B cell (primary cell): ENCODE data around the gene TMEM273. TPM values are rescaled to one million over a fixed set of nuclear protein-coding genes. Genes with fewer than 3 reads are reported as not detected.

ENCODE experiments used
- ATAC-seq: fragments of 200-7000 bp; cut with Tn5 transposase; one replicate; pipeline ENCODE4 v1.10.0; 2021; ENCODE audit warnings: low read depth, mild to moderate bottlenecking, moderate number of reproducible peaks, moderate library complexity
- CTCF ChIA-PET: fragments of 350-600 bp; sonication (Branson Sonifier 250); formaldehyde crosslinking; loops from one replicate; lab custom pipeline; 2021; ENCODE audit warnings: antibody characterized with exemption, inconsistent platforms; lab: Charles Lee
- POLR2A ChIA-PET: fragments of 350-600 bp; sonication (Branson Sonifier 250); formaldehyde crosslinking; loops from one replicate; lab custom pipeline; 2021; ENCODE audit warnings: antibody characterized with exemption; lab: Charles Lee
- DNase-seq: peaks from one replicate; pipeline ENCODE4 v3.0.0; 2013
- H2AFZ ChIP-seq: 2 replicates; pipeline ENCODE4 v1.6.1; 2012; ENCODE audit warnings: mild to moderate bottlenecking, low read depth, low read length; ENCODE audit not compliant: insufficient read depth, poor library complexity, severe bottlenecking
- H3K27ac ChIP-seq, 2 donors: 1 replicate in 1 of 2; 2 replicates in 1 of 2; pipeline ENCODE4 v1.5.1; 2012 to 2013; ENCODE audit warnings: low read length in 2 of 2, mild to moderate bottlenecking in 2 of 2, moderate library complexity in 1 of 2
- H3K27me3 ChIP-seq, 4 experiments: fragments of 200-600 bp in 1 of 4; sonication (generic) in 1 of 4; replicated peaks in 1 of 4; 1 replicate in 2 of 4; 2 replicates in 2 of 4; pipeline versions ENCODE4 v1.6.1 to v1.7.0; 2013 to 2016; ENCODE audit warnings: low read length in 3 of 4, mild to moderate bottlenecking in 2 of 4, mixed read lengths in 1 of 4, moderate library complexity in 1 of 4; ENCODE audit not compliant: insufficient read depth in 4 of 4, control insufficient read depth in 3 of 4; ENCODE audit errors: control extremely low read depth in 1 of 4
- H3K36me3 ChIP-seq, 2 experiments: replicated peaks in 1 of 2; 1 replicate in 1 of 2; 2 replicates in 1 of 2; pipeline versions ENCODE4 v1.6.1 to v1.7.1; 2013; ENCODE audit warnings: low read length in 1 of 2; ENCODE audit not compliant: insufficient read depth in 2 of 2, control insufficient read depth in 1 of 2; ENCODE audit errors: control extremely low read depth in 1 of 2, extremely low read depth in 1 of 2
- H3K4me1 ChIP-seq, 2 donors: fragments of 200-600 bp in 1 of 2; sonication (generic) in 1 of 2; 1 replicate in 1 of 2; 2 replicates in 1 of 2; pipeline versions ENCODE4 v1.5.1 to v1.6.1; 2013 to 2017; ENCODE audit warnings: low read length in 2 of 2; ENCODE audit not compliant: control insufficient read depth in 2 of 2, insufficient read depth in 2 of 2
- H3K4me2 ChIP-seq: replicated peaks from 2 replicates; pipeline ENCODE3; 2012; ENCODE audit warnings: mild to moderate bottlenecking, low read depth, low read length; ENCODE audit not compliant: poor library complexity, severe bottlenecking
- H3K4me3 ChIP-seq, 5 experiments: fragments of 200-600 bp in 1 of 5; sonication (generic) in 1 of 5; 1 replicate in 3 of 5; 2 replicates in 2 of 5; pipeline versions ENCODE4 v1.5.1 to v1.7.0; 2011 to 2016; ENCODE audit warnings: low read length in 4 of 5, mild to moderate bottlenecking in 4 of 5, low read depth in 2 of 5, control low read depth in 1 of 5, moderate library complexity in 1 of 5; ENCODE audit not compliant: insufficient read depth in 1 of 5; ENCODE audit errors: control extremely low read depth in 1 of 5, extremely low read depth in 1 of 5
- H3K79me2 ChIP-seq: fragments of 200-600 bp; sonication (generic); one replicate; pipeline ENCODE4 v1.6.0; 2016; ENCODE audit warnings: low read length; ENCODE audit not compliant: control insufficient read depth, insufficient read depth
- H3K9ac ChIP-seq: fragments of 200-600 bp; sonication (generic); 2 replicates; pipeline ENCODE4 v1.6.1; 2017; ENCODE audit warnings: mild to moderate bottlenecking, low read length, moderate library complexity
- H3K9me3 ChIP-seq, 3 donors: one replicate each; pipeline versions ENCODE4 v1.6.1 to v1.7.1; 2013; ENCODE audit warnings: low read length in 2 of 3; ENCODE audit not compliant: control insufficient read depth in 2 of 3, insufficient read depth in 1 of 3; ENCODE audit errors: control extremely low read depth in 1 of 3
- H4K20me1 ChIP-seq: 2 replicates; pipeline ENCODE4 v1.6.0; 2012; ENCODE audit warnings: mild to moderate bottlenecking, low read length; ENCODE audit not compliant: insufficient read depth, control insufficient read depth, poor library complexity, severe bottlenecking
- H3K27ac Mint-ChIP-seq: one replicate; pipeline ENCODE4 v1.8.0; 2021; ENCODE audit warnings: mixed read lengths
- H3K27me3 Mint-ChIP-seq: one replicate; pipeline ENCODE4 v1.8.0; 2021; ENCODE audit warnings: mixed read lengths
- H3K4me1 Mint-ChIP-seq: one replicate; pipeline ENCODE4 v1.8.0; 2021; ENCODE audit warnings: mixed read lengths
- H3K4me3 Mint-ChIP-seq: one replicate; pipeline ENCODE4 v1.8.0; 2021; ENCODE audit warnings: mixed read lengths
- H3K9me3 Mint-ChIP-seq: one replicate; pipeline ENCODE4 v1.8.0; 2022; ENCODE audit warnings: mixed read lengths; ENCODE audit not compliant: insufficient read depth
- EZH2 ChIP-seq: IDR thresholded peaks from 2 replicates; pipeline ENCODE4 v1.6.1; 2012; ENCODE audit warnings: borderline replicate concordance, low read depth, mild to moderate bottlenecking, moderate library complexity, low read length; ENCODE audit not compliant: insufficient read depth, poor library complexity, severe bottlenecking
- WGBS: methylation state at CpG from one replicate; pipeline ENCODE4 v1.1.5; 2013; ENCODE audit warnings: missing lambda C conversion rate; ENCODE audit not compliant: insufficient coverage; 5-methylcytosine and 5-hydroxymethylcytosine counted together
- intact Hi-C: fragments of 100-400 bp; cut with micrococcal nuclease; formaldehyde crosslinking; loops from one replicate; pipeline ENCODE4 v1.10.0; 2022
- polyA plus RNA-seq: library from polyadenylated mRNA; depleted of rRNA; stranded (reverse); fragments of >200 nt; gene quantifications from 2 replicates; pipeline ENCODE4 v1.2.3, GENCODE V29; 2012
- total RNA-seq, 2 donors: library from RNA; stranded (reverse); fragments of 120-200 nt in 1 of 2; gene quantifications; 1 replicate in 1 of 2; 2 replicates in 1 of 2; pipeline versions ENCODE4 v1.2.3 to v1.2.4, GENCODE V29; 2013 to 2022
- TF ChIP-seq, protein P1 (sequence below): fragments of 200-600 bp; IDR thresholded peaks from one replicate; pipeline ENCODE4 v1.8.0; 2022; ENCODE audit warnings: antibody characterized with exemption, mild to moderate bottlenecking

The TMEM273 gene
- total and polyA plus RNA-seq, 2 donors (not counting 1 experiment from before 2014, with no cell fraction given): 36.0 to 36.4 TPM

DNA sequence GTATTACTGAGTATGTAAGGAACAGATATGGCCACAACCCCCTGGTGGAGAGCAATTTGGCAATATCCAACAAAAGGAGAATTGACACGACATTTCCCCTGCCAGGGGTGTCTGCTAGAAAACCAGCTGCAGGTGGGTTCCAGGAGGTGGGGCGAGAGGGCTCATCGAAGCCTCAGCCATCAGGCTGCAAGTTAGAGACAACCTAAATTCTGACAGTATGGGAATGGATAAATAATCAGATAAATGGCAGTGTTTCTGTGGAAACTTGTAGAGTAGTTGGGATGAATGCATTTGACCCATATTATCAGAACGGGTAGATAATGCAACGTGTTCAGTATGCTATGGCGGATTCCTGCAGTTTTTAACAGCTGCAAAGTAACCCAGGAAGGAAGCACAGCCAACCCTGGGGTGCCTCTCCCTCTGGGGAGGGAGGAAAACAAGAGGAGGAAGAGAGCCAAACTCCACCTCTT lies 3.5 kb downstream of the TMEM273 start:
- Mint-ChIP-seq H3K27ac (peak overlapping the region; percentile 72), H3K4me1 (peaks cover 85% of the 10 kb centered on the region), H3K27me3 (no peaks in the 10 kb centered on the region), H3K9me3 (no peaks in the 10 kb centered on the region), H3K4me3 (peak overlapping the region; percentile 13)
- no peak overlapping the region for H3K9ac ChIP-seq
- peaks cover 65 to 66% of the 10 kb centered on the region in 2 donors for H3K4me1 ChIP-seq
- H3K27me3 ChIP-seq: no peaks in the 10 kb centered on the region
- H3K4me3 ChIP-seq: no peak overlapping the region
- H3K27ac ChIP-seq: peak overlapping the region; percentile 14 to 36
- intact Hi-C loops: loop anchor here (5.0 to 10.0 kb wide), 2 partner anchors 73 to 880 kb away; partner anchors contain the start of gene MAPK8
- H3K79me2 ChIP-seq: no peaks in the 10 kb centered on the region
- no peaks in the 10 kb centered on the region for H3K9me3 ChIP-seq
- peaks cover 0 to 3% of the 10 kb centered on the region in 2 experiments for H3K36me3 ChIP-seq
- DNase-seq (no peak), ATAC-seq (no peak)
- WGBS: 48% methylated on average over 6 of the region's 6 CpGs
- ChIA-PET CTCF (no interaction called here), POLR2A (no interaction called here)
- TF ChIP-seq, protein P1, sequence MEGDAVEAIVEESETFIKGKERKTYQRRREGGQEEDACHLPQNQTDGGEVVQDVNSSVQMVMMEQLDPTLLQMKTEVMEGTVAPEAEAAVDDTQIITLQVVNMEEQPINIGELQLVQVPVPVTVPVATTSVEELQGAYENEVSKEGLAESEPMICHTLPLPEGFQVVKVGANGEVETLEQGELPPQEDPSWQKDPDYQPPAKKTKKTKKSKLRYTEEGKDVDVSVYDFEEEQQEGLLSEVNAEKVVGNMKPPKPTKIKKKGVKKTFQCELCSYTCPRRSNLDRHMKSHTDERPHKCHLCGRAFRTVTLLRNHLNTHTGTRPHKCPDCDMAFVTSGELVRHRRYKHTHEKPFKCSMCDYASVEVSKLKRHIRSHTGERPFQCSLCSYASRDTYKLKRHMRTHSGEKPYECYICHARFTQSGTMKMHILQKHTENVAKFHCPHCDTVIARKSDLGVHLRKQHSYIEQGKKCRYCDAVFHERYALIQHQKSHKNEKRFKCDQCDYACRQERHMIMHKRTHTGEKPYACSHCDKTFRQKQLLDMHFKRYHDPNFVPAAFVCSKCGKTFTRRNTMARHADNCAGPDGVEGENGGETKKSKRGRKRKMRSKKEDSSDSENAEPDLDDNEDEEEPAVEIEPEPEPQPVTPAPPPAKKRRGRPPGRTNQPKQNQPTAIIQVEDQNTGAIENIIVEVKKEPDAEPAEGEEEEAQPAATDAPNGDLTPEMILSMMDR: no peak
- no peak overlapping the region for H3K4me2 ChIP-seq
- H4K20me1 ChIP-seq: no peaks in the 10 kb centered on the region
- no peak overlapping the region for H2AFZ ChIP-seq

DNA sequence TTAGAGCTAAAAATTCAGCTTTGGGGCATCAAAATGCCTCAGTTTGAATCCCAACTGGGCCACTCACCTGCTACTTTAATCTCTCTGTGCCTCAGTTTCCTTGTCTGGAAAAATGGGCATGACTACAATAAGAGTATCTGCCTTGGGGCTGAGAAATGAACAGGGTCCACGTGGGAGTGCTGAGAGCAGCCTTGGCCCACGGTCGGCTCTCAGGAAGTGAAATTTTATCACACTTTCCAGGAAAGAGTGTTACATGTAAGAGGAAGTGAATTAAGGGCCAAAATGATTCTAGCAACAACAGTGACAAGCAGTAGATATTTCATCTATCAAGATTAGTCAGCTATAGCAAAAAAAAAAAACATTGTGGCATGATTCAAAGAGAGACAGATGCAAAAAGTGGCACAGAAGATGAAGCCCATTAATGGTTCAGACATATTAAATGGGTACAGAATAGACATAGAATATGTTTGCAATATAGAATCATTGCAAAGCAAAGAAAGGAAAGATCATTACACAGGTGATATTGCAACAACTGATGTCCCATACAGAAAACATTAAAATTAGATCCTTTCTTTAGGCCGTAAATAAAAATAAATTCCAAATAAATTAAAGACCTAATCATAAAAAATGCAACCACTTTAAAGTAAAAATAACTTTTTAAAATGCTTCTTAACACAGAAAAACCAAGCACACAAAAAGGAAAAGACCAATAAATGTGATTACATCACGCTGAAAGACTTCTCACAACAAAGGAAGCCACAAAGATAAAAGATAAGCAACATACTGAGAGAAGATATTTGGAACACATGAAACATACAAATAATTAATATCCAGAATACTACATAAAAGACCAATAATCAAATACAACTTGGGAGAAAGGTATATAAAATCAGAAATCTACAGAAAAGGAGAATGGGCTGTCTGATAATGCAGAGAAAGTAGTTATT lies 4.3 kb downstream of the TMEM273 start:
- 0% methylated on average over 1 of the region's 5 CpGs for WGBS
- H3K27me3 ChIP-seq: no peaks in the 10 kb centered on the region
- no peak overlapping the region for H2AFZ ChIP-seq
- Mint-ChIP-seq H3K9me3 (no peaks in the 10 kb centered on the region), H3K4me3 (no peak overlapping the region), H3K4me1 (peaks cover 83% of the 10 kb centered on the region), H3K27me3 (no peaks in the 10 kb centered on the region), H3K27ac (peak overlapping the region; percentile 72)
- no peaks in the 10 kb centered on the region for H3K79me2 ChIP-seq
- H3K4me2 ChIP-seq: peak overlapping the region; percentile 18
- no peak overlapping the region for H3K9ac ChIP-seq
- no peak overlapping the region for H3K4me3 ChIP-seq
- H4K20me1 ChIP-seq: no peaks in the 10 kb centered on the region
- CTCF ChIA-PET: no interaction called here
- peaks cover 0 to 3% of the 10 kb centered on the region in 2 experiments for H3K36me3 ChIP-seq
- ATAC-seq: peak; percentile 11
- H3K4me1 ChIP-seq: peaks cover 63 to 66% of the 10 kb centered on the region in 2 donors
- no peaks in the 10 kb centered on the region for H3K9me3 ChIP-seq
- DNase-seq: no peak
- POLR2A ChIA-PET: no interaction called here
- TF ChIP-seq, protein P1: no peak
- TF ChIP-seq EZH2: no peak
- intact Hi-C loops: loop anchor here (5.0 to 10.0 kb wide), 2 partner anchors 73 to 879 kb away; partner anchors contain the start of gene MAPK8
- peak overlapping the region in 1 of 2 donors; percentile 20 for H3K27ac ChIP-seq
